ENCODE measurements around the gene PRRX2.

- TF ChIP-seq CTCF (IDR thresholded peaks at IDR 0.05), result no peak
- TF ChIP-seq POLR2A (IDR thresholded peaks at IDR 0.05), result no peak
Observed at GRCh38 chr9:129649726-129650679, 15.4 kb upstream of the PRRX2 start.
